ENCODE results near the gene RIMBP2.

RIMBP2 gene

DNA sequence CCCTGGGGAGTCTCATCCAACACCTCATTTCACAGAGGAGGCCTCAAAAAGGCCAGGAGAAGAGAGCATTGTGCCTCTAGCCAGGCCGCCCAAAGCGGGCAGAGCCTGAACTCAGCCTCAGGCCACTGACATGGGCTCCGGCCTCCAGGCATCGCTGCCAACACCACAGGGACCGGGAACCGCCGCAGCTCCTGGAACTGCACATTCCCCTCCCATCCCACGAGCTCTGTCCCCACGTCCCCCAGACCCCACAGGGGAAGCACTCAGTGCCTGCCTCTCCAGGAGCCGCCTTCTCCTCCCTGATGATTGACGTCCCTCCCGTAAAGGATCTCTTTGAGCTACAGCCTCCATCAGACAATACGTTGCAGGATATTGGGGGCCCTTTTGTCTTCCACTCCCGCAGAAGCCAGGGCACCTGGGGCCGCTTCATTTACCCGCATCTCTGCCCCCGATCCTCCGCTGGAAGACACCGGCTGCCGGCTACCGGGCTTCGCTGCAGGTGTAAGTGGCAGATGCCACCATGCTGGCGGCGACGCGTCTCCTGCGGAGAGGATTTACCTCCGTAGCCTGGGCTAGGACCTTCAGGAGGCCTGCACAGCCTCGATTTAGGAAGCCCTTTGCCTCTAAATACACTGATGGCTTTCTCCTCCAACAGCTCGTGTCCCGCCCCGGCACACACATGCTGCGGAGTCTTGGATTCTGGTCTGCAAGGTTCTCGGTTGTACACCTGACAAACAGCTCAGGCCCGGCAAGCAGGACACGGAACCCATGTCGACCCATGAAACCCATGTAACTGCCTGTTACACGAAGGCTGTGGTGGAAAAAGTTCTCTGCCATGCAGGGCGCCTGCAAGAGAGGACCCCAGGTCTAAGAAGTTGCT, 104.8 kb downstream of the RIMBP2 start:
- H3K36me3 ChIP-seq (ENCODE audit: insufficient read depth, low read length): no peaks in the 10 kb centered on the region
- TF ChIP-seq, protein P1, sequence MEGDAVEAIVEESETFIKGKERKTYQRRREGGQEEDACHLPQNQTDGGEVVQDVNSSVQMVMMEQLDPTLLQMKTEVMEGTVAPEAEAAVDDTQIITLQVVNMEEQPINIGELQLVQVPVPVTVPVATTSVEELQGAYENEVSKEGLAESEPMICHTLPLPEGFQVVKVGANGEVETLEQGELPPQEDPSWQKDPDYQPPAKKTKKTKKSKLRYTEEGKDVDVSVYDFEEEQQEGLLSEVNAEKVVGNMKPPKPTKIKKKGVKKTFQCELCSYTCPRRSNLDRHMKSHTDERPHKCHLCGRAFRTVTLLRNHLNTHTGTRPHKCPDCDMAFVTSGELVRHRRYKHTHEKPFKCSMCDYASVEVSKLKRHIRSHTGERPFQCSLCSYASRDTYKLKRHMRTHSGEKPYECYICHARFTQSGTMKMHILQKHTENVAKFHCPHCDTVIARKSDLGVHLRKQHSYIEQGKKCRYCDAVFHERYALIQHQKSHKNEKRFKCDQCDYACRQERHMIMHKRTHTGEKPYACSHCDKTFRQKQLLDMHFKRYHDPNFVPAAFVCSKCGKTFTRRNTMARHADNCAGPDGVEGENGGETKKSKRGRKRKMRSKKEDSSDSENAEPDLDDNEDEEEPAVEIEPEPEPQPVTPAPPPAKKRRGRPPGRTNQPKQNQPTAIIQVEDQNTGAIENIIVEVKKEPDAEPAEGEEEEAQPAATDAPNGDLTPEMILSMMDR (IDR thresholded peaks at IDR 0.05; ENCODE audit: low read length): no peak
- TF ChIP-seq EZH2 (IDR thresholded peaks at IDR 0.05; ENCODE audit: borderline replicate concordance, low read length): no peak
- H2AFZ ChIP-seq (ENCODE audit: low read length): no peak overlapping the region
- H3K4me3 ChIP-seq (ENCODE audit: low read depth, low read length, poor library complexity, severe bottlenecking): no peak overlapping the region
- H3K4me2 ChIP-seq (ENCODE audit: low read length): no peak overlapping the region
- no peaks in the 10 kb centered on the region for H3F3A ChIP-seq (ENCODE audit: insufficient read depth, low read length)
- H3K79me2 ChIP-seq (ENCODE audit: insufficient read depth, low read length): no peaks in the 10 kb centered on the region
- H3K4me1 ChIP-seq (ENCODE audit: insufficient read depth, low read length, severe bottlenecking): no peaks in the 10 kb centered on the region
- no peaks in the 10 kb centered on the region for H3K9me2 ChIP-seq (ENCODE audit: low read depth, low read length)
- H4K20me1 ChIP-seq (ENCODE audit: insufficient read depth, low read length): no peaks in the 10 kb centered on the region
- H3K9me3 ChIP-seq (ENCODE audit: low read length): no peaks in the 10 kb centered on the region
- H3K9ac ChIP-seq (ENCODE audit: low read length): no peak overlapping the region
- H3K27me3 ChIP-seq (ENCODE audit: insufficient read depth, low read length): peaks cover 4% of the 10 kb centered on the region; the same call in 1 of the 2 replicates
- no peak overlapping the region for H3K27ac ChIP-seq (ENCODE audit: low read depth, low read length, poor library complexity, severe bottlenecking)

DNA sequence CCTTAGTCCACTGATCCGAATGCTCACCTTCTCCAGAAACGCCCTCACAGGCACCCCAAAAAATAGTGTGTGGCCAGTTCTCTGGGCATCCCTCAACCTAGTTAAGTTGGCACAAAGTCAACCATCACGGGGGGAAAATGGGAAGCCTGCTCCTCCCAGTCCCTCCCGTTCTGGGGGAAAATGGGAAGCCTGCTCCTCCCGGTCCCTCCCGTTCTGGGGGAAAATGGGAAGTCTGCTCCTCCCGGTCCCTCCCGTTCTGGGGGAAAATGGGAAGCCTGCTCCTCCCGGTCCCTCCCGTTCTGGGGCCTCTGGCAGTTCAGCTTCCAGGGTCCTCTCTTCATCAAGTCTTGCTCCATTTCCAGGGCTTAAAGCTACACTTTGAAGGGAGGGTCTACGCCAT, 106.1 kb downstream of the RIMBP2 start:
- Histone ChIP-seq H3K4me3 (ENCODE audit: low read depth, low read length, poor library complexity, severe bottlenecking) (no peak overlapping the region), H4K20me1 (ENCODE audit: insufficient read depth, low read length) (no peaks in the 10 kb centered on the region), H3K27ac (ENCODE audit: low read depth, low read length, poor library complexity, severe bottlenecking) (no peak overlapping the region), H3K9ac (ENCODE audit: low read length) (no peak overlapping the region), H2AFZ (ENCODE audit: low read length) (no peak overlapping the region), H3K79me2 (ENCODE audit: insufficient read depth, low read length) (no peaks in the 10 kb centered on the region), H3K27me3 (ENCODE audit: insufficient read depth, low read length) (peaks cover 4% of the 10 kb centered on the region; the same call in 1 of the 2 replicates), H3K9me3 (ENCODE audit: low read length) (no peaks in the 10 kb centered on the region), H3K4me1 (ENCODE audit: insufficient read depth, low read length, severe bottlenecking) (no peaks in the 10 kb centered on the region), H3K4me2 (ENCODE audit: low read length) (no peak overlapping the region), H3K36me3 (ENCODE audit: insufficient read depth, low read length) (no peaks in the 10 kb centered on the region), H3F3A (ENCODE audit: insufficient read depth, low read length) (no peaks in the 10 kb centered on the region), H3K9me2 (ENCODE audit: low read depth, low read length) (no peaks in the 10 kb centered on the region)
- TF ChIP-seq, protein P1 (IDR thresholded peaks at IDR 0.05; ENCODE audit: low read length): no peak
- TF ChIP-seq EZH2 (IDR thresholded peaks at IDR 0.05; ENCODE audit: borderline replicate concordance, low read length): no peak

DNA sequence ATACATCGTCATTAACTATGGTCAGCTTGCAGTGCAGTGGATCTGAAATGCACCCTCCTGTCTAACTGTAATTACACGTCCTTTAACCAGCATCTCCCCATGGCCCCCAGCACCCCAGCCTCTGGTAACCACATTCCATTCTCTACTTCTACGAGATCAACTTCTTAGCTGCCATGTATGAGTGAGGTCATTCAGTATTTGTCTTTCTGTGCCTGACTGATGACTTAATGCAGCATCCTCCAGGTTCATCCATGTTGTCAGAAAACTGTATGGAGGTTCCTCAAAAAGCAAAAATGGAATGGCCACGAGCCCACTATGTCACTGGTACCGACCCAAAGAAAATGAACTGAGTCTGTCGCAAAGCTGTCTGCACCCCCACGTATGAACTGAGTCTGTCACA, 107.3 kb downstream of the RIMBP2 start:
- Histone ChIP-seq H3K9me2 (ENCODE audit: low read depth, low read length) (no peaks in the 10 kb centered on the region), H3K4me1 (ENCODE audit: insufficient read depth, low read length, severe bottlenecking) (no peaks in the 10 kb centered on the region), H3K36me3 (ENCODE audit: insufficient read depth, low read length) (no peaks in the 10 kb centered on the region), H3K27me3 (ENCODE audit: insufficient read depth, low read length) (no peaks in the 10 kb centered on the region; the same call in 1 of the 2 replicates), H3K27ac (ENCODE audit: low read depth, low read length, poor library complexity, severe bottlenecking) (no peak overlapping the region), H3K4me2 (ENCODE audit: low read length) (no peak overlapping the region), H4K20me1 (ENCODE audit: insufficient read depth, low read length) (no peaks in the 10 kb centered on the region), H3K4me3 (ENCODE audit: low read depth, low read length, poor library complexity, severe bottlenecking) (no peak overlapping the region), H3K79me2 (ENCODE audit: insufficient read depth, low read length) (no peaks in the 10 kb centered on the region), H3K9me3 (ENCODE audit: low read length) (no peaks in the 10 kb centered on the region), H3F3A (ENCODE audit: insufficient read depth, low read length) (no peaks in the 10 kb centered on the region), H2AFZ (ENCODE audit: low read length) (no peak overlapping the region), H3K9ac (ENCODE audit: low read length) (no peak overlapping the region)
- TF ChIP-seq EZH2 (IDR thresholded peaks at IDR 0.05; ENCODE audit: borderline replicate concordance, low read length): no peak
- TF ChIP-seq, protein P1 (IDR thresholded peaks at IDR 0.05; ENCODE audit: low read length): no peak
